ENCODE results near the gene C2CD4A. TPM values are rescaled to one million over a fixed set of nuclear protein-coding genes. Genes with fewer than 3 reads are reported as not detected.

The C2CD4A gene
- total and polyA plus RNA-seq, 2 donors (not counting 3 experiments of a cell fraction or from before 2014, with no cell fraction given) = 0.33 to 0.46 TPM

DNA sequence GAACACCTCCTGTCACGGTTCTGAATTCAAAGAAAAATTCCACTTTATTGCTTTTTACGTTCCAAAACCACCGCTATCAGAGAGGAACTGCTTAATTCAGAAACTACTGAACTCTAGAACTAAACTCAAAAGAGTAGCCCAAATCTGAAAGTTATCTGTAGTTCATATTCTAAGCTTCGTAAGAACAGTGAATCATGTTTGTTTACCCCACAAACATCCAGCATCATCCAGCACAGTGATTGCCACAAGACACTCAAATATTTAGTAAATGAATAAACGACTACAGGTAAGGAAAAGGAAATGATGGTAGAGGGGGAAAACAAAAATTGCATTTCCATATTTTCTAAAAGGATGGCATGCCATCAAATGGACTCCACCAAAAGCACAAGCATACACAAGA, 38.9 kb upstream of the C2CD4A start:
- peaks cover 3% of the 10 kb centered on the region for H3K4me1 ChIP-seq (ENCODE audit: control insufficient read depth, extremely low read depth, insufficient read depth, low read length)
- H3K36me3 ChIP-seq (ENCODE audit: control insufficient read depth in 2 of 2, extremely low read depth in 1 of 2, insufficient read depth in 2 of 2, low read length in 2 of 2) = no peaks in the 10 kb centered on the region
- H3K79me2 ChIP-seq (ENCODE audit: control insufficient read depth, insufficient read depth, low read length) = no peaks in the 10 kb centered on the region
- ChIA-PET CTCF (interaction anchor here (1.4 to 2.6 kb wide), 3 partner anchors 7 to 33 kb away, joined by 4 to 8 read pairs (median 6); partner anchors contain the start of gene VPS13C), POLR2A (no interaction called here)
- DNase-seq (ENCODE audit: low read depth, low spot score) = no peak
- H3K9me1 ChIP-seq (replicated peaks; ENCODE audit: control insufficient read depth, extremely low read depth, insufficient read depth, low read length) = no peaks in the 10 kb centered on the region
- H2AFZ ChIP-seq (ENCODE audit: low read depth, low read length) = no peak overlapping the region
- H3K9me3 ChIP-seq (replicated peaks; ENCODE audit: control insufficient read depth, insufficient read depth, low read length) = no peaks in the 10 kb centered on the region
- no peak for FAIRE-seq
- H3K4me2 ChIP-seq (ENCODE audit: insufficient read depth, low read length) = no peak overlapping the region
- dilution Hi-C loops (cut with MboI; ENCODE audit: extremely low pct_ligation_motif_present, low sequenced_read_pairs) = no loop called here
- H3K9ac ChIP-seq (replicated peaks; ENCODE audit: extremely low read depth, insufficient read depth, low read length) = no peak overlapping the region
- peaks cover 2% of the 10 kb centered on the region for H4K20me1 ChIP-seq (replicated peaks; ENCODE audit: control insufficient read depth, extremely low read depth, insufficient read depth, low read length)
- no TSS peak for BruUV-seq (replicated peaks)
- TF ChIP-seq GATA2 (IDR thresholded peaks at IDR 0.05; ENCODE audit: insufficient read depth, insufficient read length, low read depth, low read length) (no peak), MYC (IDR thresholded peaks at IDR 0.05; ENCODE audit: low read depth, low read length) (no peak), POLR2AphosphoS5 (IDR thresholded peaks at IDR 0.05; ENCODE audit: insufficient read depth, low read depth, low read length) (no peak), POLR2A (IDR thresholded peaks at IDR 0.05; ENCODE audit: low read depth, low read length) (no peak), JUN (IDR thresholded peaks at IDR 0.05; ENCODE audit: borderline replicate concordance, insufficient read depth, insufficient read length, low read depth) (no peak), FOS (IDR thresholded peaks at IDR 0.05; ENCODE audit: borderline replicate concordance, insufficient read depth, low read length) (no peak), EZH2 (IDR thresholded peaks at IDR 0.05; ENCODE audit: borderline replicate concordance, low read depth, low read length, severe bottlenecking) (no peak)
- TF ChIP-seq, protein P1, sequence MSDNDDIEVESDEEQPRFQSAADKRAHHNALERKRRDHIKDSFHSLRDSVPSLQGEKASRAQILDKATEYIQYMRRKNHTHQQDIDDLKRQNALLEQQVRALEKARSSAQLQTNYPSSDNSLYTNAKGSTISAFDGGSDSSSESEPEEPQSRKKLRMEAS (IDR thresholded peaks at IDR 0.05; ENCODE audit: insufficient read depth, insufficient read length) = no peak
- TF ChIP-seq, protein P2, sequence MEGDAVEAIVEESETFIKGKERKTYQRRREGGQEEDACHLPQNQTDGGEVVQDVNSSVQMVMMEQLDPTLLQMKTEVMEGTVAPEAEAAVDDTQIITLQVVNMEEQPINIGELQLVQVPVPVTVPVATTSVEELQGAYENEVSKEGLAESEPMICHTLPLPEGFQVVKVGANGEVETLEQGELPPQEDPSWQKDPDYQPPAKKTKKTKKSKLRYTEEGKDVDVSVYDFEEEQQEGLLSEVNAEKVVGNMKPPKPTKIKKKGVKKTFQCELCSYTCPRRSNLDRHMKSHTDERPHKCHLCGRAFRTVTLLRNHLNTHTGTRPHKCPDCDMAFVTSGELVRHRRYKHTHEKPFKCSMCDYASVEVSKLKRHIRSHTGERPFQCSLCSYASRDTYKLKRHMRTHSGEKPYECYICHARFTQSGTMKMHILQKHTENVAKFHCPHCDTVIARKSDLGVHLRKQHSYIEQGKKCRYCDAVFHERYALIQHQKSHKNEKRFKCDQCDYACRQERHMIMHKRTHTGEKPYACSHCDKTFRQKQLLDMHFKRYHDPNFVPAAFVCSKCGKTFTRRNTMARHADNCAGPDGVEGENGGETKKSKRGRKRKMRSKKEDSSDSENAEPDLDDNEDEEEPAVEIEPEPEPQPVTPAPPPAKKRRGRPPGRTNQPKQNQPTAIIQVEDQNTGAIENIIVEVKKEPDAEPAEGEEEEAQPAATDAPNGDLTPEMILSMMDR (IDR thresholded peaks at IDR 0.05; ENCODE audit: extremely low read depth in 1 of 2, insufficient read depth in 1 of 2, low read depth in 1 of 2, low read length in 2 of 2) = no peak
- H3K27me3 ChIP-seq (ENCODE audit: control insufficient read depth in 2 of 2, insufficient read depth in 2 of 2, low read length in 2 of 2) = no peaks in the 10 kb centered on the region
- no peak overlapping the region for H3K4me3 ChIP-seq (replicated peaks in 1 of 3; ENCODE audit: insufficient read depth in 1 of 3, low read depth in 1 of 3, low read length in 3 of 3)
- intact Hi-C loops (cut with micrococcal nuclease) = no loop called here
- H3K27ac ChIP-seq (ENCODE audit: insufficient read depth, low read depth, low read length) = no peak overlapping the region
